Central memory CD8-positive, alpha-beta T cell (primary cell): Measurements from ENCODE around the gene TPPP.
"Not testable (repeated sequence)": the region's sequence is repeated elsewhere in the genome, so short reads cannot be mapped to it uniquely, and the experiment has no call there.

ENCODE experiments used
- ATAC-seq: fragments of 150-1000 bp; cut with Tn5 transposase; replicated peaks from 2 replicates; pipeline ENCODE4 v1.10.0; 2022; ENCODE audit warnings: mild to moderate bottlenecking, moderate FRiP score, moderate number of reproducible peaks; ENCODE audit not compliant: poor library complexity, severe bottlenecking; ENCODE audit errors: extremely low read depth
- DNase-seq, 2 donors: peaks; one replicate each; pipeline ENCODE4 v3.0.0; 2021; ENCODE audit warnings: low spot score in 2 of 2
- H3K27ac Mint-ChIP-seq: one replicate; pipeline ENCODE4 v1.8.0; 2022; ENCODE audit warnings: low read depth, mild to moderate bottlenecking, moderate library complexity, mixed read lengths
- H3K27me3 Mint-ChIP-seq: one replicate; pipeline ENCODE4 v1.8.0; 2022; ENCODE audit warnings: mixed read lengths
- H3K36me3 Mint-ChIP-seq: one replicate; pipeline ENCODE4 v1.8.0; 2022; ENCODE audit warnings: mild to moderate bottlenecking, moderate library complexity, mixed read lengths; ENCODE audit not compliant: insufficient read depth
- H3K4me1 Mint-ChIP-seq: one replicate; pipeline ENCODE4 v1.8.0; 2022; ENCODE audit warnings: mixed read lengths
- H3K4me3 Mint-ChIP-seq: one replicate; pipeline ENCODE4 v1.8.0; 2022; ENCODE audit warnings: mild to moderate bottlenecking, moderate library complexity, mixed read lengths
- H3K9me3 Mint-ChIP-seq: one replicate; pipeline ENCODE4 v1.8.0; 2022; ENCODE audit warnings: mixed read lengths

Gene TPPP

GRCh38 chr5:691049-691448 lies 2.1 kb downstream of the TPPP start:
- H3K27ac Mint-ChIP-seq, DNase-seq, H3K27me3 Mint-ChIP-seq, H3K4me1 Mint-ChIP-seq, H3K36me3 Mint-ChIP-seq, H3K4me3 Mint-ChIP-seq, ATAC-seq, H3K9me3 Mint-ChIP-seq: not testable (repeated sequence)

GRCh38 chr5:690293-690692 lies 2.9 kb downstream of the TPPP start:
- not testable (repeated sequence) for DNase-seq, H3K9me3 Mint-ChIP-seq, ATAC-seq, H3K27me3 Mint-ChIP-seq, H3K4me3 Mint-ChIP-seq, H3K27ac Mint-ChIP-seq, H3K36me3 Mint-ChIP-seq, H3K4me1 Mint-ChIP-seq

- H3K4me1 Mint-ChIP-seq, H3K36me3 Mint-ChIP-seq, H3K4me3 Mint-ChIP-seq, H3K27me3 Mint-ChIP-seq, H3K9me3 Mint-ChIP-seq, ATAC-seq, H3K27ac Mint-ChIP-seq: not testable (repeated sequence)
- peak in 1 of 2 donors; percentile 4 for DNase-seq
Observed at GRCh38 chr5:688348-689010, 4.7 kb downstream of the TPPP start.

GRCh38 chr5:686936-687335 lies 6.2 kb downstream of the TPPP start:
- H3K4me3 Mint-ChIP-seq, H3K36me3 Mint-ChIP-seq, ATAC-seq, DNase-seq, H3K9me3 Mint-ChIP-seq, H3K27ac Mint-ChIP-seq, H3K27me3 Mint-ChIP-seq, H3K4me1 Mint-ChIP-seq: not testable (repeated sequence)

GRCh38 chr5:686172-686523 lies 7.0 kb downstream of the TPPP start:
- not testable (repeated sequence) for H3K27me3 Mint-ChIP-seq, H3K9me3 Mint-ChIP-seq, H3K4me3 Mint-ChIP-seq, DNase-seq, H3K36me3 Mint-ChIP-seq, ATAC-seq, H3K4me1 Mint-ChIP-seq, H3K27ac Mint-ChIP-seq

GRCh38 chr5:685262-686171 lies 7.6 kb downstream of the TPPP start:
- Mint-ChIP-seq H3K4me3 (no peak overlapping the region), H3K4me1 (no peaks in the 10 kb centered on the region), H3K9me3 (no peaks in the 10 kb centered on the region), H3K36me3 (peaks cover 3% of the 10 kb centered on the region), H3K27ac (no peak overlapping the region), H3K27me3 (no peaks in the 10 kb centered on the region)
- no peak for ATAC-seq
- peak in 1 of 2 donors; percentile 9 for DNase-seq

- H3K4me1 Mint-ChIP-seq, result no peaks in the 10 kb centered on the region
- no peak for ATAC-seq
- no peak for DNase-seq
- peaks cover 3% of the 10 kb centered on the region for H3K36me3 Mint-ChIP-seq
- no peak overlapping the region for H3K4me3 Mint-ChIP-seq
- H3K9me3 Mint-ChIP-seq, result no peaks in the 10 kb centered on the region
- no peaks in the 10 kb centered on the region for H3K27me3 Mint-ChIP-seq
- H3K27ac Mint-ChIP-seq, result peak overlapping the region; percentile 16
Observed at GRCh38 chr5:684751-685216, 8.4 kb downstream of the TPPP start.

- H3K4me1 Mint-ChIP-seq, result no peaks in the 10 kb centered on the region
- no peak overlapping the region for H3K27ac Mint-ChIP-seq
- peaks cover 3% of the 10 kb centered on the region for H3K36me3 Mint-ChIP-seq
- DNase-seq (peak in 1 of 2 donors; percentile 6), ATAC-seq (no peak)
- H3K27me3 Mint-ChIP-seq, result no peaks in the 10 kb centered on the region
- no peak overlapping the region for H3K4me3 Mint-ChIP-seq
- no peaks in the 10 kb centered on the region for H3K9me3 Mint-ChIP-seq
Observed at GRCh38 chr5:683551-684481, 9.3 kb downstream of the TPPP start.

- DNase-seq, result peak; percentile 6 to 7
- not testable (repeated sequence) for H3K36me3 Mint-ChIP-seq, ATAC-seq, H3K27me3 Mint-ChIP-seq, H3K4me1 Mint-ChIP-seq, H3K4me3 Mint-ChIP-seq, H3K9me3 Mint-ChIP-seq, H3K27ac Mint-ChIP-seq
Observed at GRCh38 chr5:682651-683358, 10.3 kb downstream of the TPPP start.

- ATAC-seq, H3K36me3 Mint-ChIP-seq, H3K4me3 Mint-ChIP-seq, H3K27me3 Mint-ChIP-seq, H3K4me1 Mint-ChIP-seq, H3K9me3 Mint-ChIP-seq, H3K27ac Mint-ChIP-seq: not testable (repeated sequence)
- DNase-seq, result peak in 1 of 2 donors; percentile 8
Observed at GRCh38 chr5:682216-682615, 10.9 kb downstream of the TPPP start.

GRCh38 chr5:681317-682191 lies 11.6 kb downstream of the TPPP start:
- H3K36me3 Mint-ChIP-seq, H3K27me3 Mint-ChIP-seq, ATAC-seq: not testable (repeated sequence)

More at GRCh38 chr5:681317-682191, 11.6 kb downstream of the TPPP start:
- not testable (repeated sequence) for H3K9me3 Mint-ChIP-seq, H3K27ac Mint-ChIP-seq, H3K4me1 Mint-ChIP-seq, H3K4me3 Mint-ChIP-seq
- peak in 1 of 2 donors; percentile 9 for DNase-seq
